Gastroesophageal sphincter (tissue), 3 donors: Measurements from ENCODE around the gene TUFM.

Source experiments
- EP300 ChIP-seq: sonication (generic); formaldehyde crosslinking; IDR thresholded peaks from one replicate; pipeline ENCODE4 v1.6.1; 2017; ENCODE audit warnings: antibody characterized with exemption, mild to moderate bottlenecking
- POLR2A ChIP-seq, 2 donors: fragments of 450-650 bp; IDR thresholded peaks; one replicate each; pipeline ENCODE4 v1.6.1; 2017; ENCODE audit warnings: antibody characterized with exemption in 2 of 2, mild to moderate bottlenecking in 2 of 2, moderate library complexity in 1 of 2
- POLR2AphosphoS5 ChIP-seq: sonication (generic); formaldehyde crosslinking; IDR thresholded peaks from one replicate; pipeline ENCODE4 v1.6.1; 2017; ENCODE audit warnings: antibody characterized with exemption
- TF ChIP-seq, protein P1 (sequence below), 4 experiments: fragments of 200-600 bp in 2 of 4; fragments of 450-650 bp in 2 of 4; sonication (generic) in 1 of 4; IDR thresholded peaks; one replicate each; pipeline ENCODE4 v1.5.1; 2017 to 2019; ENCODE audit warnings: antibody characterized with exemption in 4 of 4, mild to moderate bottlenecking in 2 of 4, moderate library complexity in 2 of 4

DNA sequence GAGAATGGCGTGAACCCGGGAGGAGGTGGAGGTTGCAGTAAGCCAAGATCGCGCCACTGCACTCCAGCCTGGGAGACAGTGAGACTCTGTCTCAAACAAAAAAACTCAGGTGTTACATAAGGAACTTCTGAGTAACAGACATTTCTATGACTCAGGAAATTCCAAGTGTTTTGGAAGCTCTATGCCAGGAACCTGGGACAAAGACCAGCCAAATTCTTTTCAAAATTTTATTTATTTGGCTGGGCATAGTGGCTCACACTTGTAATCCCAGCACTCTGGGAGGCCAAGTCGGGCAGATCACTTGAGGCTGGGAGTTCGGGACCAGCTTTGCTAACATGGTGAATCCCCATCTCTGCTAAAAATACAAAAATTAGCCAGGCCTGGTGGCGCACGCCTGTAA lies 12.3 kb upstream of the TUFM start:
- TF ChIP-seq, protein P1, sequence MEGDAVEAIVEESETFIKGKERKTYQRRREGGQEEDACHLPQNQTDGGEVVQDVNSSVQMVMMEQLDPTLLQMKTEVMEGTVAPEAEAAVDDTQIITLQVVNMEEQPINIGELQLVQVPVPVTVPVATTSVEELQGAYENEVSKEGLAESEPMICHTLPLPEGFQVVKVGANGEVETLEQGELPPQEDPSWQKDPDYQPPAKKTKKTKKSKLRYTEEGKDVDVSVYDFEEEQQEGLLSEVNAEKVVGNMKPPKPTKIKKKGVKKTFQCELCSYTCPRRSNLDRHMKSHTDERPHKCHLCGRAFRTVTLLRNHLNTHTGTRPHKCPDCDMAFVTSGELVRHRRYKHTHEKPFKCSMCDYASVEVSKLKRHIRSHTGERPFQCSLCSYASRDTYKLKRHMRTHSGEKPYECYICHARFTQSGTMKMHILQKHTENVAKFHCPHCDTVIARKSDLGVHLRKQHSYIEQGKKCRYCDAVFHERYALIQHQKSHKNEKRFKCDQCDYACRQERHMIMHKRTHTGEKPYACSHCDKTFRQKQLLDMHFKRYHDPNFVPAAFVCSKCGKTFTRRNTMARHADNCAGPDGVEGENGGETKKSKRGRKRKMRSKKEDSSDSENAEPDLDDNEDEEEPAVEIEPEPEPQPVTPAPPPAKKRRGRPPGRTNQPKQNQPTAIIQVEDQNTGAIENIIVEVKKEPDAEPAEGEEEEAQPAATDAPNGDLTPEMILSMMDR (IDR thresholded peaks at IDR 0.05) = no peak
- TF ChIP-seq POLR2A (IDR thresholded peaks at IDR 0.05) (no peak), POLR2AphosphoS5 (peak; percentile 40), EP300 (no peak)
